Ovary (tissue), 1 donor: ENCODE measurements around the gene PTPRN2.

Experiments
- EP300 ChIP-seq: sonication (generic); formaldehyde crosslinking; IDR thresholded peaks from one replicate; pipeline ENCODE4 v1.6.1; 2017; ENCODE audit warnings: antibody characterized with exemption
- POLR2A ChIP-seq: fragments of 450-650 bp; IDR thresholded peaks from one replicate; pipeline ENCODE4 v1.6.1; 2017; ENCODE audit warnings: antibody characterized with exemption, mild to moderate bottlenecking, moderate library complexity

DNA sequence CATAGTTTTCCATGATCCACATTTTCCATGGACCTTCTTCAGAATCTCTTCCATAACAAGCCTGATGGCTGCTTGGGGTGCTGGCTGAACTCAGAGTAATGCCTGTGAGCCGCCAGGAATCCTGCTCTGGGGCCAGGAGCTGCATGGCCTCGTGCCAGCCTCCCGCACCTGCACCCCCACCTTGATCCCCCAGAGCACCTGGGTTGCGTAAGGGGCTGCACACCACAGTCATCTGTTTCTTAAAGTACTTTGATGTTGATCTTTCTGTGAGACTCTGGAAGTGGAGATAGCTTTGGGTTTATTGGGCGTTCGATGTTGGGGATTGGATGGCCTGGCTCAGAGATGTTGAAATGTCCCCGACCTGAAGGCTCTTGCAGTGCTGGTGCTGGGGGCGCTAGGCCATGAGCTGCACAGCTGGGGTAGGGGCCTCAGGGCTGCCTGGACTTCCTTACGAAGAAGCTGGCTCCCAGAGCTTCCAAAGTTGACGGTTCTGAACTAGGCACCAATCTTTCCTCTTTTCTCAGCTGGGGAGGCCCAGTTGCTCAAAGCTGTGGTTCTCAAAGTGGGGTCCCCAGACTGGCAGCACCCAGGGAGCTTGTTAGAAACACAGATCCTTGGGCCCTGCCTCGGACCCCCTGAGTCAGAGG is 716.9 kb downstream of the PTPRN2 start:
- TF ChIP-seq POLR2A, result no peak
- TF ChIP-seq EP300, result no peak
